T-helper 2 cell (primary cell): ENCODE measurements around the gene FAM135A.
A peak's percentile ranks its signal among the peaks of the same experiment; 100 is the strongest.

Experiments used
- DNase-seq, 5 experiments: peaks; one replicate each; pipeline versions ENCODE4 v3.0.0 to v3.0.0-alpha.2; 2012 to 2022
- total RNA-seq, 2 donors: gene quantifications; one replicate each; lab custom pipeline; 2026; lab: John Stamatoyannopoulos, UW

Gene FAM135A
- 8.4 to 16.4 reads per million in 2 donors for total RNA-seq

DNA sequence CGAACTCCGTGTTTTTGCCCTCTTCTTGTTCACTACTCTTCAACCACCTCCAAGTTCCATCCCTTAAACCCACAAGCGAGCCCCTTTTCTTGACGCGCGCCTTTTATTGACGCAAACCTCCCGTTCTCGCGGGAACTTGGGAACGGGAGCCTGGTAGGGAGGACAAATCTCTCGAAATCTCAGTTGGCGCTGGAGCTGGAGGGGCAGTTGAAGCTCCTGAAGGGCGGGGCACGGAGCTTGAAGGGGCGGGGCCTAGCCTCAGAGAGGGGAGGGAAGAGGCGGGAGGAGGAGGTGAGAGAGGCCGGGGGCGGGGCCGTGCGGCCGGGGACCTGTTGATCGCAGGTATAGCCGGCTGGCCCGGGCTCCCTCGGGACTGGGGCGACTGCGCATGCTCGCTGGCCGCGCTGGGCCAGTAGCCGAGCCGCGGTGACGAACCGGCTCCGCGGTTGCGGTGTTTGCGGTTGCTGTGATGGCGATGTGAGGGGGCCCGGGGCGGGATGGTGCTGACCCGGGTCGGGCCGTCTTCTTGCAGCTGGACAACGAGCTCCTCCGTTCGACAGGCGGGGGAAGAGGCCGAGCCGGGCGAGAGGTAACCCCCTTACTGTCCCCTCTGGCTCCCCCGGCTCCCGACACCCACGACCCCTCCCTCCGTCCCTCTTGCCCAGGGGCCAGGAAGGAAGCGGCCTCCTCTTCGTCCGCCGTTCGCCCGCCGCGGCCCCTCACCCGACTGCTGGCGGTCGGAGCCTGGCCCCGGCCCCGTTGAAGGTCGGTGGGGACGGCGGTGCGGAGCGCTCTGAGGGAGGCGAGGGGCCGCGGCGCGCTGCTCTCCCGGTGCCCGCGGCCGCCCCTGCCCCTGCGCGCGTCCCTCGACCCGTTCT lies at the start of gene FAM135A:
Gene FAM135A, plus strand, starts transcription at position 395 of the 878 bp plus-strand sequence. CDS start 14,835 bp downstream, outside the sequence.
- DNase-seq, result peak; percentile 85 to 97 (median 90)

DNA sequence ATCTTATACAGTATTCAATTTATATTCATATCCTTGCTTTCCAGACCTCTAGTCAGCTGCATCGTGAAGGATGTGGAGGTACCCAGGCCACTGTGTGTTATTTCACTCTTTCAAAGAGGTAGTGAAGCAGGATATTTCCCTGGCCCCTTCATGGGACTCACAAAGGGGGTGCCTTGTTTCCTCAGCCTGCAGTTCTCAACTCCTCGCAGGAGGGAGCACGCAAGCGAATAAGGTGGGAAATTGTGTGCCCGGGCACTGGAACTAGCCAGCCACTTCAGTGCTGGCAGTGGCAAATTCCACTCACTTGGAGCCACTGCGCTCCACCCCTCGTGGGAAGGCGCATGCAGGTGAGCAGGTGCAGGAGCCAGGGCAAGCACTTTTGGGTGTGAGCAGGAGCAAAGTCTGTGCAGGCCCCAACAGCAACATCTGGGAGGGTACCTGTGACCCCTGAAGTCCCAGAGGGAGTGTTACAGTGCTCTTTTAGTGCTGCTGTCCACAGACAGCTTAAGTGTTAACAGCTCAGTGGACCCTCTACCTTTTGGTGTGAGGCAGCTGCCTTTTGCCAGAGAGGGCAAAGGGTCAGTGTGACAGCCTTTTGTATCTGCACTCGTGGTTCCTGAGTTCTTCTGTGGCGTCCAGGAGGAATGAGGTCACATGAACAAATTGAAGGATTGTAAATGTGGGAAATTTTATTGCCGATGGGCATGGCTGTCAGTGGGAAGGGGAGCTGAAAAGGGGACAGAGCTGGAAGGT lies 49.4 kb upstream of the FAM135A start:
- DNase-seq, result no peak

DNA sequence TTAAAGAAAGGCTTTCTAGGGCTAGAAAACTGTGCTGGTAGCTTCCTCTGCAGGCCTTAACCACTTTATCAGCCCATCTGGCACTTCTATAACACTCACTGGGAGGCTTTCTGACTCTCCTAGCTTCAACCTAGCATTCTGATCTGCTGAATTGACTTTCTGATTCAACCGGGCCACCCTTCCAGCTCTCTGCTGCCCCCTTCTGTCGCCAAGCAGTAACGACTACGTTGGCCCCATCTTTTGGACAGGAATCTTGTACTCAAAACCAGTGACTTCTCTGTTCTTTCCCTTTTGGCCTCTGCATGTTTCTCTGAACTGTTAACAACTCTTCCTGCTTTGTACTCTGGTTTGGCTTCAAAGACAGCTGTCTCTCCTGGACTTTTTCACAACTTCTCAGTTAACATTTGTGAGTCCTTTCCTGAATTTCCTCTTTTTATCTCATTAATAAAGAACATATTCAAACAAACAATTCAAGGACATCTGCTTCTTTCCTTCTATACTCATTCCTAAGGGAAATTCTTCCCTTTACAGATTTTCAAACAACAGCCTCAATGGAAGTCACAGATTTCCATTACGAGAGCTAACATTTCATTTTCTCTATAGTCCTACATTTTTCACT lies 43.9 kb upstream of the FAM135A start:
- peak in 4 of 5 experiments; percentile 26 to 66 (median 35) for DNase-seq

DNA sequence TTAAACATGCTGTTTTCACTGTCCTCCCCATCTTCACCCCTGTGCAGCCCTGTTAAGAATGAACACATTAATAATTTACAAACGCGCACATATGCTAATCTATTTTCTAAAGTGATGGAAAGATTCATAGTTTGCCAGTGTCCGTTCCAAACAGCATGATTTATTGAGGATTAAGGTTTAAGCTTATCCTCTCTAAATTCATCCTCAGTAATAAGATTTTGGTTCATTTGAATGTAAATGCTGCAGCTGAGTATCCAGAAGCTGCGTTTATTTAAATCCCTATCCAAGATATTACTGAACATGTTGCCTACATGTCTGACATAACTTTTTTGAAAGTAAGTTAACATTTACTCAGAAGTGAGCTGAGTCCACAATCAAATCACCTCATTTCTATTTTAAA lies 42.8 kb upstream of the FAM135A start:
- DNase-seq, result no peak

DNA sequence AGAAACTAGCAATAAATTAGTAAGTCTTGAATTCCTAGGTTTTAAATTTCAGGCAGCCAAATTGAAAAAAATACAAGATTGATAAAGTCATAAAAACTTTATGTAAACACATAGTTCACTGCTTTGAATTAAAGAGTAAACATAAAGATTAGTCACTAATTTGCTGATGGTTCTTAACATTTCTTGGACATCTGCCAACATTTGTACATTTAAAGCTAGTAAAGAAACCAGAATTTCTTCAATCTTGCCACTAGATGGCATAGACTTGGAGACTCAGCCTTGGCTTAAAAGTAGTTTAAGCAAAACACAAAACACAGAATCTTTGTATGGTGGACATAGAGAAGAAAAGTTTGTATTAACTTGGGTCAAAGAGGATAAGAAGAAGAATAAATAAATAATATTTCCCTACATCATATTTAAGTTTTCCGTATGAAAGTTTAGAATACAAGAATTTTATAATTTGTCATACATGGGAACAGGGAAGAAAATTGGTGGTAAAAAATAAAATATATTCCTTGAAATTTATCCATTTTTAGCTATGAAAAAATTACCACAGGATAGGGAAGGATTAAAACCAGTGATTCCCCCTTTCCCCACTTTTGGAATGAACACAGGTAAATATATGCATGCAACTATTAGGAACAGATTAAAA lies 41.7 kb upstream of the FAM135A start:
- DNase-seq, result peak in 2 of 5 experiments; percentile 23 to 53

DNA sequence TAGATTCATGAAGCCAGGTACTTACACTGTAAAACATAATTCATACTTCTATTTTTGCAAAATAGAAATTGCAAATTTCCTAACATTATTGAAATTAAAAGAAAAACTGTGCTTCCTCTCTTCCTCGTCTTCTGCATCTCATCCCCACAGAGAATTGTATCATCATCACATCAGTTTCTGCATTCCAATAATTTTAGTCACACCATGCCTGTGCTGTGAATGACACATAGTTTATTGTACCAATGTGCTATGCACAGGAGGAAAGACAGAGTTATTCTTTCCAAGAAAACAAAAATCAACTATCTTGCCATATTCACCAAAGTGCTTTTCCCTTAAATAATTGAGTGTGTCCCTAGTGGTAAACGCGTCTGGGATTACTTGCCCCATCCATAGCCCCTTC lies 38.1 kb upstream of the FAM135A start:
- DNase-seq, result no peak

DNA sequence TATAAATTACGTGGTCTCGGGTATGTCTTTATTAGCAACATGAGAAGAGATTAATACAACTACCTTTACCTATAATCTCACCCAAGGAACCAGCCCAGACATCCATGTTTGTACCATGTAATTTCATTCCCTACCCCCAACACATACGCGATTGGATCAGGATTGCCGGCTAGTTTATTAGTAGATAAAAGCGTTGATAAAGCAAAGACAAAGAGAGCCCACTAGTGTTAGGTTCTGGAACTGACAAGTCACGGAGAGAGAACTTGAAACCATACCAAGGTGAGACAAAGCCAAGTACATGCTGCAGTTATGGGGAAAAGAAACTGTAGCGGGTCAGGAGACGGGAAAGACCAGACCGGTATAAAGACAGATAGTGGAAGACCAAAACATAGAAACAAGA lies 37.4 kb upstream of the FAM135A start:
- DNase-seq, result no peak

DNA sequence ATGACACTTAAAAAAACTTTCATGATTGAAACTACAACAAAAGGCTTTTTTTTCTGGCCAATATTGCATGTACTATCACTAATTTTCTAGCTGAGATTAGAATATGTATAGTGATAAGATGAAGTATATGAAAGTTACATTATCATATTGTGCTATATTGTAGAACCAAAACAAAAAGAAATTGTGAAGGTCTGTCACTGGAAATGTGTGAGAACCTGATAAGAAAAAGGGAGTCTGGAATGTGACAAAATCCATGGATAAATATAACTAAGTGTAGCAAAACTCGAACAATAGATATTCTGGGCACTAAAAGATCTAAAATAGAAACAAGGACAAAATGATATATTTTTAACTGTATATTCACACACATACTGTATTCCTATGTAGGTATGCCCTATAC lies 36.7 kb upstream of the FAM135A start:
- DNase-seq, result no peak

DNA sequence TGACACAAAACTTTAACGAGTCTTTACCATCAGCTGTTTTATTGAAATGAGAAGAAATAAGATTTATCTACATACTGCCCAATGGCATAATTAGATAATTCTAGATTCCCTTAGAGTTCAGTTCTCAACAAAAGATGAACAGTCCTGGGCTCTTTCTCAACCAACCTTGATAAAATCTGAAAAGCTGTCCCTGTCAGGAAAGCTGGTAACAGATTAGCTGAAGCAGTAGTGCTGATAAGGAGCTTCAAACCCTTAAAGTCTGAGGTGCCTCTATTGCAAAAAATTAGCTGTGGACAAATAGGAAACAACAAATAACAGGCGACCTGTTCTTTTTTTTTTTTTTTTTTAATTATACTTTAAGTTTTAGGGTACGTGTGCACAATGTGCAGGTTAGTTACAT lies 35.9 kb upstream of the FAM135A start:
- no peak for DNase-seq

DNA sequence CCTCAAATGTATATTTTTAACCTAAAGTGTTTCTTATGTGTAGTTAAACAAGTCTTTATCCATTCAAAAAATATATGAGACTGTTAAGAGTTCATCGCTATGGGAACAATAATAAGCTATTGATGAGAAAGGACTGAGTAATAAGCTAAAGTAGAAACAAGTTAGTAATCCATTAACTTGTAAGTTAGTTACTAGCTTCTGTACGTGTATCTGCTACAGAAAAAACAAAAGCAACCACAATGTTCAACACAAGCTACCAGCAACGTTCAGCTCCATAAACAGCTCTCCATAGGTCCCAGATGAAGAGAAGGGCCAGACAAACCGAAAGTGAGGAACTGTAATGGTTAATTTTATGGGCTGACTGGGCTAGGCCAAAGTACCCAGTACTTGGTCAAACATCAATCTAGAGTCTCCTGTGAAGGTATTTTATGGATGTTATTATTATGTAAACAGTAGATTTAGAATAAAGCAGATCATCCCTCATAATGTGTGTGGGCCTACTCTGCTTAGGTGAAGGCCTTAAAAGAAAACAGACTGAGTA lies 33.8 kb upstream of the FAM135A start:
- no peak for DNase-seq

DNA sequence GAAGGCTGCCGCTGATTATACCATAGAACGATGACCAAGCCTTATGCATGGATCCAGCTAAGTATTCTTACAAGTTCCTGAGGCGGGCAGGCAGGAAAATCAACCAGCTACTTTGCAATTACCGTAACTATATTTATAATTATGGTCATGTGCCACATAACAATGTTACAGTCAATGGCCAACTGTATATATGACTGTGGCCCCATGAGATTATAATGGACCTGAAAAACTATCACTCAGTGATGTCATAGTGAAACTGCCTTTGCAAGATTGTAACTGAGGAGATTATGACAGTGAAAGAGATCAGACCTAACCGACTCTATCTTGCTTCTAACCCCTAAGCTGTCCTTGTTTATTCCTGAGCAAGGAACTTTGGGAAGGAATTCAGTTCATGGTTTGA lies 33.1 kb upstream of the FAM135A start:
- peak in 1 of 5 experiments; percentile 7 for DNase-seq

DNA sequence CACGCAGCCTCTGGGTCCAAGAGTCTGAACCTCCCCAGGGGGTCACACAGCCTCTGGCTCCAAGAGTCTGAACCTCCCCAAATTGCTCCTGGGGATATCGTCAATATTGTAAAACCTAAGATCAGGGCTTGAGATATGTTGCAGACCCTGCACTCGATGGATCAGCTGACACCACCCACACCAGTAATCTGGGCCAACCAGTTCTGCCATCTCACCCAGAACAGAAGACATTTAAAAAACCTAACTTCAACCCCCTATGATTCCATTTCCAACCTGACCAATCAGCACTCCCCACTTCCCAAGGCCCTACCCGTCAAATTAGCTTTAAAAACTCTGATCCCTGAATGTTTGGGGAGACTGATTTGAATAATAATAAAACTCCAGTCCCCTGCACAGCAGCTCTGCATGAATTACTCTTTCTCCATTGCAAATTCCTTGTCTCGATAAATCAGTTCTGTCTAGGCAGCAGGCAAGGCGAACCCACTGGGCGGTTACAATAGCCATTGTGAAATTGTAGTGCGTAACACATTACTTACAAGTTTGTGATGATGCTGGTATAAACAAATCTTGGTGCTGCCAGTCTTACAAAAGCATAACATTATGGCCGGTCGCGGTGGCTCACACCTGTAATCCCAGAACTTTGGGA lies 32.4 kb upstream of the FAM135A start:
- DNase-seq, result no peak

DNA sequence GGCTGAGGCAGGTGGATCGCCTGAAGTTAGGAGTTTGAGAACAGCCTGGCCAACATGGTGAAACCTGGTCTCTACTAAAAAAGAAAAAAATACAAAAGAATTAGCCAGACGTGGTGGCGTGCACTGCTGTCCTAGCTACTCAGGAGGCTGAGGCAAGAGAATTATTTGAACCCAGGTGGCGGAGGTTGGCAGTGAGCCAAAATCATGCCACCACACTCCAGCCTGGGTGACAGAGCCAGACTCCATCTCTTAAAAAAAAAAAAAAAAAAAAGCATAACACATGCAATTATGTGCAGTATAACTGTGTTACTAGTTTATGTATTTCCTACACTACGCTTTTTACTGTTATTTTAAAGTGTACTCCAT lies 31.9 kb upstream of the FAM135A start:
- no peak for DNase-seq

DNA sequence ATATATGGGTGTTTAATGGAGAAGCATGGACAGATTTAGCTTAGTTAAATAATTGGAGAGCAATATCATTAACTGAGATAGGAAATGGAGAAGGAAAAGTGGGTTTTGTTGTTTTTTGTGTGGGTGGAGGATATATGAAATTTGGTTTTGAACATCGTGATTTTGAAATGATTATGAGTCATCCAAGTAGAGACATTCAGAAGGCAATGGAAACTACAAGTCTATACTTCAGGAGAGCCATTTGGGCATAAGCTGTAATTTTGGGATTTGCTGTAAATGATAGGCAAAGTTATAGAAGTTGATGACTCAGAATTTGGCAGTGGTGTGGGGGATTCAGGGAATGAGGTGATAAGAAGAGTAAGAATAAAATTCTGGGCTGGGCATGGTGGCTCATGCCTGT lies 27.4 kb upstream of the FAM135A start:
- no peak for DNase-seq

DNA sequence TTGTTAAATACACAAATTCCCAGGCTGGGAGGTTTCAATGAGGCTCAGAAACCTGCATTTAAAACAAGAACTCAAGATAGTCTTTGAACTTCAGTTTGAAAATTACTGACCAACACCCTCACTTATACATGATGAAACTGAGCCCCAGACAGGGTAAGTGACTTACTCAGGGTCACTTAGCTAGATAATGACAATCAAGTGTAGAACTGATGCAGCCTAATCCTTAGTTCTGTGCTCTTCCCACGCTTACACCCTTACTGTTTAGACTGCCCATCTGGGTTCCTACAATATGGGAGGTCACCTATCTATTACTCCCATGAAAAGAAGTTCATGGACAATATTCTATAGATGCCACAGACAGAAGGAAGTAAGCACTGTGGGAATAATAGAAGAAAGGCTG lies 24.5 kb upstream of the FAM135A start:
- no peak for DNase-seq

DNA sequence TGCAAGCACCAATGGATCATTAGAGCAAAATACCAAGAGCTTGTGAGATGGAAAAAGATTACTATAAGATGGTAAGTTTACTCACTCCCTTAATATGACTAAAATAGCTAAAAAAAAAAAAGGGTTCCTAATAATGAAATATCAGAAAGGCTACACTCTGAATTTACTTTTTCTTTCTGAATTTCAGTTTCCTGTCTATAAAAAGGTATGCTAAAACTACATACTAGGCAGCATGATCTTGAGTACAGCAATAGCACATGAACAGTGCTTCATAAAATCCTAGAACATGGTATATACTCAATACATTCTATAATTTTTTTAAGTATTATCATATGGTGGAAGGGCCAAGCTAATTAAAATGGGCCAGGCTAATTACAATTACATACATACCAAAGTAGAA lies 24.0 kb upstream of the FAM135A start:
- no peak for DNase-seq

DNA sequence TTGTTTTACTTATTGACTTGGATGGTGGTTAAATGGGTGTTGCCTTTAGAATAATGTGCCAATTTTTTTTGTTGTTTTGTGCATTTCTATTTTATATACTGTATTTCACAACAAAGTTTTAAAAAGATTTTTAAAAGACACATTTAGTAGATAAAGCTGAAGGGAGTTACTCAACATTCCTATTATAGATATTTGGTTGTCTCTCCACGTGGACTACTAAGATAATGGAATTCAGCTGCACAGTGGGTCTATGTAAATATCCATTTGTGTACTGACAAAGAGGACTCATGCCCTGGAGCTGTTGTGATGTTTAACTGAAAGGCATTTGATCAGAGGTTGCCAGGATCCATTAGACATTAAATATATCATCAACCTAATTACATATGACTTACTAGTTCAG lies 23.2 kb upstream of the FAM135A start:
- DNase-seq, result no peak

DNA sequence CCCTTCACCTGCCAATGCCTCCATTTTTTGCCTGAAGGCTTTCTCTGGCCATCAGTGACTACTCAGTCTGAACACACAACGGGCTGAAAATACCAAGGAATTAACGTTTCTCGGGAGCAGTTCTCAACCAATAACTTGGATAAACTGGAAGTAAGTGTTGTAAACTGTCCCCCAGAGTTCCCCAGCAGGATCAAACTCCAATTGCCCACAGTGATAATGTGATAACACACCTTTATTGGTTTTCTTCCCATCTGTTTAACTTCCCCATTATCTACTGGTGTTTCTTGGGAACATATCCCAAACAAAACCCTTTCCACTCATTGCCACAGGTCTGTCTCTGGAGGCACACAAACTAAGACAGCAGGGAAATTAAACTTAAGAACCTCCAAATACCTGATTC lies 21.8 kb upstream of the FAM135A start:
- no peak for DNase-seq

DNA sequence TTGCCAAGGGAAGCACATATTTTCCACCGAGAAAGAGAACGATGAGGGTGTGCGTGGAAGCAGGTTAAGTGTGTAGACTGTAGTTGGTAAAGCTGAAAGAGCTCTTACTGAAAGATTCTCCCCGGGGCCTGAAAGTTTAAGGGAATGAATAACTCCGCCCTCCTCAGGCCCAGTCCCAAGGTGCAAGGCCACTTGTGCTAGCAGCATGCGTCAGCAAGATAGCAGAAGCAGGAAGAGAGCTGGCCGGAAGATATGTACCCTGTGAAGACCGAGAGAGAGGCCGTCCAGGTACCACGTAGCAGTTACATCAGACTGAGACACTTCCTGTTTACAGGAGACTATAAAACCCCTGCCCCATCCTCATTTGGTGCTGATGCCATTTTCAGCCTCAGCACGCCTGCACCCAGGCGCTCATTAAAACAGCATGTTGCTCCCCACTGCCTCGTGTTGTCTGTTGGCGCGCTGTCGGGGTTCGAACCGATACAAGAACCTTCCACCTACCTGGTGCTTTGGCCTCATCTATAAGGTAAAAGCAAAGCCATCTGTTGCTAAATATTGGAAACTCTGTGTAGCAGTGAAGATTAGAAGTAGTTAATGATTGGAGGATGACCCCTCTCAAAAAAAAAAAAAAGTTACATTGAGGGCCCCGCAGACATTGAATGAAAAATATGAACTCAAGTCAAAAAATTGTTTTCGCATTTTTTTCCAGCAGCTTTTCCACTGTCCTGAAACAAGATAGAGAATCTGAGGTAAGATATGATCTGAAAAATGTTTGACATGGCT lies 18.6 kb upstream of the FAM135A start:
- no peak for DNase-seq

DNA sequence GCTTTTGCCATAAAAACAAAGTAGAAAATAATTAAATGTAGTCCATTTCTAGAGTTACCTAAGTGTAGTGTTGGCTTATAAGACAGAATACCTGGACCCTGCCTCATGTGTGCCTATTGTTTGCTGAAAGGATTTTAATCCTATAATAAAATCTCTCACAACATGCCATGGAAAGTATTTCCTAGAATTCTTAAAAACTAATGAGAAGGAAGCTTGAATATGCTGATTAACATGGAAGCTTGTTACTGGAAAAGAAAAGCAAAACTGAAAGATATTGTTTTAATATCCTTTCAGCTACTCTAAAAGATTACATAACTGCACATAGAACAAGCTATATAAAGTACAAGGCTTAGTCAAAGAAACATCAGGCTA lies 18.0 kb upstream of the FAM135A start:
- no peak for DNase-seq

DNA sequence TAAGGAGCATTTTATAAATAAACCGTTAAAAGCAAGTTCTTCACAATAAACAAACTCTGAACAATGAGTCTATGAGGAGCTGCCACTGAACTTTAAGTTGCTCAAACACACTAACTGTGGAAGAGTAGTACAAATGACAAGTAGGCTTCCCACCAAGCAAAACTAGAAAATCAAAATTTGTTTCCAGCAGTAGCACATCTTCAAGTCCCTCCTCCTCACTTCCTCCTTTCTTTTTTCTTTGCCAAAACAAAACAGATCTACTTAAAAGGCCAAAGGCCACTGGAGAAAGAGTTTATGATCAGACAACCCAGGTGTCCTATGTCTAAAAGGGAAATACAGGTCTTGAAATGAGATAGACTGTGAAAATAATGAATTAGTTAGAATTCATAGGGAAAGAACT lies 17.1 kb upstream of the FAM135A start:
- DNase-seq, result no peak
